ENCODE measurements around the gene TIMM44. TPM values are rescaled to one million over a fixed set of nuclear protein-coding genes. Genes with fewer than 3 reads are reported as not detected.

The TIMM44 gene
- total and polyA plus RNA-seq, 4 donors, result 38.4 to 75.8 (median 53.0) TPM

DNA sequence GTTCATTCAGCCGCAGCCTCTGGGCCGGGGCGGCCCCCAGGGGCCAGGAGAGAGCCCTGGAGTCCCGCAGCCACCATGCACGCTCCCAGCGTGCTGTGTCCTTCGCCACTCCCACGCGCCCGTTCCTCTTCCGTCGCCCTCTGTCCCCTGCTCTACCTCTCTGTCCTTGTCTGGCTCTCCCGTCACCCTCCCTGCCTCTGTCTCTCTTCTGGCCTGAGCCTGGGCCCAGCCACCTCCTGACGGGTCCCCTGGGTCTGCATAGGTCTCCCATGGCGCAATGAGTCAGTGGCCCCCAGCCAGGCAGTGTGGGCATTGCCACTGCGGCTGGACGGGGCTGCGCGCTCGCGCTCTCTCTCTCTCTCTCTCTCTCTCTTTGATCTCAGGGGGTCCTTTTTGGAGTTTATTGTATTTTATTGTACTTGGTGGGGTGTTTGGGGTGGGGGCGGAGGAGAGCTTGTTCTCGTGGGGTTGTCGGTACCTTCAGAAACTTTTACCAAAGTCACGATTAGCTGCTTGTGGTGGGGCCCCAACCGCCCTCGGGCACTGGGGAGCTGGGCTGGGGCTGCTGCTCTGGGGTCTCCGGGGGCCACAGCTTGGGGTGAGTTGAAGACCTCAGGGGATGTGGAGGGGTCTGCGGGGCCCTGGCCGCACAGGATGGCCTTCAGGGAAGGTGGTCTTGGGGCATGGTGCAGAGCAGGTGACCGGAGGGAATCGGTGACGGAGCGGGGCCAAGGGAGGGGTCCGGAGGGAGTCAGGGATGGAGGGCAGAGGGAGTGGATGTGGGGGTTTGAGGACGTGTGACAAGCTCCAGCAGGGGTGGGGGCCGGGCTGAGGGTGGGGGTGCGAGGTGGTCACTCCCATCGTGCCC lies 30.5 kb downstream of the TIMM44 start:
- DNase-seq (no peak), ATAC-seq (ENCODE audit: insufficient read depth, low FRiP score) (no peak)
- Histone ChIP-seq H3K27ac (ENCODE audit: low read depth in 1 of 2, low read length in 1 of 2) (no peak overlapping the region), H3K4me1 (ENCODE audit: control insufficient read depth in 5 of 5, insufficient read depth in 5 of 5, low read length in 5 of 5) (peaks cover 0 to 16% (median 0%) of the 10 kb centered on the region in 5 donors), H3K27me3 (ENCODE audit: control insufficient read depth in 3 of 3, insufficient read depth in 3 of 3, low read length in 2 of 3) (peaks cover 0 to 26% (median 20%) of the 10 kb centered on the region in 3 donors), H3K36me3 (ENCODE audit: control insufficient read depth in 4 of 4, insufficient read depth in 4 of 4, low read length in 4 of 4) (peaks cover 5 to 44% (median 11%) of the 10 kb centered on the region in 4 donors), H3K9me3 (ENCODE audit: control insufficient read depth in 4 of 4, insufficient read depth in 3 of 4, low read length in 3 of 4) (peaks cover 0 to 22% (median 0%) of the 10 kb centered on the region in 4 donors), H3K4me3 (no peak overlapping the region), H3K9ac (ENCODE audit: insufficient read depth in 1 of 2, low read length in 2 of 2) (no peak overlapping the region)
- TF ChIP-seq, protein P1, sequence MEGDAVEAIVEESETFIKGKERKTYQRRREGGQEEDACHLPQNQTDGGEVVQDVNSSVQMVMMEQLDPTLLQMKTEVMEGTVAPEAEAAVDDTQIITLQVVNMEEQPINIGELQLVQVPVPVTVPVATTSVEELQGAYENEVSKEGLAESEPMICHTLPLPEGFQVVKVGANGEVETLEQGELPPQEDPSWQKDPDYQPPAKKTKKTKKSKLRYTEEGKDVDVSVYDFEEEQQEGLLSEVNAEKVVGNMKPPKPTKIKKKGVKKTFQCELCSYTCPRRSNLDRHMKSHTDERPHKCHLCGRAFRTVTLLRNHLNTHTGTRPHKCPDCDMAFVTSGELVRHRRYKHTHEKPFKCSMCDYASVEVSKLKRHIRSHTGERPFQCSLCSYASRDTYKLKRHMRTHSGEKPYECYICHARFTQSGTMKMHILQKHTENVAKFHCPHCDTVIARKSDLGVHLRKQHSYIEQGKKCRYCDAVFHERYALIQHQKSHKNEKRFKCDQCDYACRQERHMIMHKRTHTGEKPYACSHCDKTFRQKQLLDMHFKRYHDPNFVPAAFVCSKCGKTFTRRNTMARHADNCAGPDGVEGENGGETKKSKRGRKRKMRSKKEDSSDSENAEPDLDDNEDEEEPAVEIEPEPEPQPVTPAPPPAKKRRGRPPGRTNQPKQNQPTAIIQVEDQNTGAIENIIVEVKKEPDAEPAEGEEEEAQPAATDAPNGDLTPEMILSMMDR (IDR thresholded peaks at IDR 0.05; ENCODE audit: control extremely low read depth, extremely low read depth), result no peak
- 94 to 95% methylated on average over 39 of the region's 39 CpGs for WGBS, 2 donors

DNA sequence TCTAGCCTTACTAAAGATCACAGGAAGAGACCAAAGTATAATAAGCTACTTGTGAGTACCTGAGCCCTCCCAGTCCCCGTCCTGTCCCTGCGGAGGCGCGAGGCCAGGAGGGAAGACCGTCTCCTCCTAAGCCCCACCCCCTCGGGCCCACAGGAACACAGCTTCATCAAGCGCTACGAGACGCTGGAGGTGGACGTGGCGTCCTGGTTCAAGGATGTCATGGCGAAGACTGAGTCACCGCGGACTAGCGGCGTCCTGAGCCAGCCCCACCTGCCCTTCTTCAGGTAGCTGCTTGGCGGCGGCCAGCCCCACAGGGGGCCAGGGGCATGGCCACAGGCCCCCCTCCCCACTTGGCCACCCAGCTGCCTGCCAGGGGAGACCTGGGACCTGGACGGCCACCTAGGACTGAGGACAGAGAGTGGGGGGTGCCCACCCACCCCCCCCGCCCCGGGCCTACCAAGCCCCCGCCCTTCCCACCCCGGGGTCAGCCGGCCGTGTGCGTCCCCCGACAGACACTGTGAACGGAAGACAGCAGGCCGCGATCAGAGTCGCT lies 31.2 kb downstream of the TIMM44 start:
- H3K36me3 ChIP-seq (ENCODE audit: control insufficient read depth in 4 of 4, insufficient read depth in 4 of 4, low read length in 4 of 4), result peaks cover 6 to 46% (median 11%) of the 10 kb centered on the region in 4 donors

GRCh38 chr19:7911508-7912143 lies 31.8 kb downstream of the TIMM44 start:
- TF ChIP-seq, protein P1 (IDR thresholded peaks at IDR 0.05; ENCODE audit: control extremely low read depth, extremely low read depth), result no peak
- Histone ChIP-seq H3K4me1 (ENCODE audit: control insufficient read depth in 5 of 5, insufficient read depth in 5 of 5, low read length in 5 of 5) (peaks cover 0 to 13% (median 4%) of the 10 kb centered on the region in 5 donors), H3K27ac (ENCODE audit: low read depth in 1 of 2, low read length in 1 of 2) (no peak overlapping the region), H3K27me3 (ENCODE audit: control insufficient read depth in 3 of 3, insufficient read depth in 3 of 3, low read length in 2 of 3) (peaks cover 0 to 18% (median 13%) of the 10 kb centered on the region in 3 donors), H3K36me3 (ENCODE audit: control insufficient read depth in 4 of 4, insufficient read depth in 4 of 4, low read length in 4 of 4) (peaks cover 9 to 49% (median 11%) of the 10 kb centered on the region in 4 donors), H3K9me3 (ENCODE audit: control insufficient read depth in 4 of 4, insufficient read depth in 3 of 4, low read length in 3 of 4) (peaks cover 0 to 22% (median 0%) of the 10 kb centered on the region in 4 donors), H3K4me3 (no peak overlapping the region), H3K9ac (ENCODE audit: insufficient read depth in 1 of 2, low read length in 2 of 2) (no peak overlapping the region)
- ATAC-seq (ENCODE audit: insufficient read depth, low FRiP score) (no peak), DNase-seq (no peak)
- WGBS, 2 donors, result 91 to 93% methylated on average over 18 of the region's 18 CpGs

More for the DNA sequence above, 31.2 kb downstream of the TIMM44 start:
- DNase-seq, result no peak
- ATAC-seq (ENCODE audit: insufficient read depth, low FRiP score), result no peak
- H3K4me1 ChIP-seq (ENCODE audit: control insufficient read depth in 5 of 5, insufficient read depth in 5 of 5, low read length in 5 of 5), result peaks cover 0 to 12% (median 2%) of the 10 kb centered on the region in 5 donors
- 91 to 94% methylated on average over 25 to 31 of the region's 31 CpGs for WGBS, 2 donors
- no peak overlapping the region for H3K27ac ChIP-seq (ENCODE audit: low read depth in 1 of 2, low read length in 1 of 2)
- H3K27me3 ChIP-seq (ENCODE audit: control insufficient read depth in 3 of 3, insufficient read depth in 3 of 3, low read length in 2 of 3), result peaks cover 0 to 23% (median 17%) of the 10 kb centered on the region in 3 donors
- H3K9me3 ChIP-seq (ENCODE audit: control insufficient read depth in 4 of 4, insufficient read depth in 3 of 4, low read length in 3 of 4), result peaks cover 0 to 22% (median 0%) of the 10 kb centered on the region in 4 donors
- TF ChIP-seq, protein P1 (IDR thresholded peaks at IDR 0.05; ENCODE audit: control extremely low read depth, extremely low read depth), result no peak
- H3K4me3 ChIP-seq, result no peak overlapping the region
- H3K9ac ChIP-seq (ENCODE audit: insufficient read depth in 1 of 2, low read length in 2 of 2), result no peak overlapping the region

Data from lung (tissue), 12 donors.